Fibroblast of the aortic adventitia (primary cell): ENCODE measurements around the gene SLC38A10. TPM values are rescaled to one million over a fixed set of nuclear protein-coding genes. Genes with fewer than 3 reads are reported as not detected.

Experiments used
- DNase-seq: peaks from one replicate; pipeline ENCODE4 v3.0.0-alpha.2; 2010; ENCODE audit warnings: low read depth
- H3K4me3 ChIP-seq: 2 replicates; pipeline ENCODE4 v1.5.1; 2011; ENCODE audit warnings: low read depth, mild to moderate bottlenecking, control low read depth, low read length, moderate library complexity
- CTCF ChIP-seq: IDR thresholded peaks from 2 replicates; pipeline ENCODE4 v1.5.1; 2011; ENCODE audit warnings: mild to moderate bottlenecking, low read length, control low read depth, inconsistent platforms; ENCODE audit not compliant: insufficient read depth
- total RNA-seq: library from RNA; depleted of rRNA; stranded (reverse); fragments of >200 nt; gene quantifications from 2 replicates; pipeline ENCODE4 v1.2.3, GENCODE V29; 2012; ENCODE audit warnings: low replicate concordance

SLC38A10 gene
- 49.5 and 90.5 TPM in 2 replicates for total RNA-seq

- peak; percentile 74 for DNase-seq
- H3K4me3 ChIP-seq, result peak within 1 kb of the TSS; percentile 85
- no peak for TF ChIP-seq CTCF
These were observed at the start of gene SLC38A10 for GRCh38 chr17:81295031-81295675. TSS of gene SLC38A10 (minus strand) at chr17:81295307. CDS start at chr17:81294921, 386 bp downstream.

GRCh38 chr17:81342269-81343070 lies 47.4 kb upstream of the SLC38A10 start:
- TF ChIP-seq CTCF, result no peak
- DNase-seq, result peak; percentile 34

GRCh38 chr17:81341516-81342268 lies 46.6 kb upstream of the SLC38A10 start:
- no peak for DNase-seq
- no peak for TF ChIP-seq CTCF
- peak overlapping the region; percentile 38 for H3K4me3 ChIP-seq

More at GRCh38 chr17:81342269-81343070, 47.4 kb upstream of the SLC38A10 start:
- H3K4me3 ChIP-seq, result peak overlapping the region; percentile 97

GRCh38 chr17:81340607-81341515 lies 45.8 kb upstream of the SLC38A10 start:
- TF ChIP-seq CTCF, result no peak
- H3K4me3 ChIP-seq, result peak overlapping the region; percentile 28
- peak; percentile 19 for DNase-seq

- TF ChIP-seq CTCF, result no peak
- no peak for DNase-seq
- no peak overlapping the region for H3K4me3 ChIP-seq
These were observed 44.6 kb upstream of the SLC38A10 start for GRCh38 chr17:81339534-81340296.
